Testis (tissue), 2 donors: Measurements from ENCODE around the gene SF3B5.

Experiments
- CTCF ChIP-seq, 3 experiments: fragments of 450-650 bp in 2 of 3; fragments of 200-600 bp in 1 of 3; sonication (generic) in 1 of 3; IDR thresholded peaks; one replicate each; pipeline ENCODE4 v1.5.1; 2016 to 2019; ENCODE audit warnings: antibody characterized with exemption in 3 of 3, mild to moderate bottlenecking in 2 of 3, moderate library complexity in 1 of 3
- POLR2A ChIP-seq: fragments of 450-650 bp; IDR thresholded peaks from one replicate; pipeline ENCODE4 v1.6.1; 2017; ENCODE audit warnings: antibody characterized with exemption, mild to moderate bottlenecking, moderate library complexity

GRCh38 chr6:144095134-144096002, at the start of gene SF3B5:
- TF ChIP-seq CTCF (IDR thresholded peaks at IDR 0.05), result peak in 1 of 3 experiments; percentile 9
- TF ChIP-seq POLR2A, result peak; percentile 6
